Left renal pelvis (tissue), 4 donors: ENCODE results near the gene MAD2L1BP. TPM values are rescaled to one million over a fixed set of nuclear protein-coding genes. Genes with fewer than 3 reads are reported as not detected.
"Not testable (repeated sequence)": the region's sequence is repeated elsewhere in the genome, so short reads cannot be mapped to it uniquely, and the experiment has no call there.

Source experiments
- DNase-seq, 4 donors: peaks; one replicate each; pipeline ENCODE4 v3.0.0-alpha.2; 2013; ENCODE audit warnings: low read depth in 4 of 4, low spot score in 3 of 4
- polyA plus RNA-seq, 4 donors: library from polyadenylated mRNA; unstranded; fragments of 120-200 nt; gene quantifications; one replicate each; pipeline ENCODE4 v1.2.1, GENCODE V29; 2013; ENCODE audit not compliant: insufficient read length in 4 of 4

MAD2L1BP gene
- polyA plus RNA-seq, 4 donors, result 18.5 to 28.7 (median 25.2) TPM

GRCh38 chr6:43625393-43625992 lies 10.1 kb upstream of the MAD2L1BP start:
- DNase-seq, result no peak

- peak in 2 of 4 donors; percentile 40 to 46 for DNase-seq
Measured at GRCh38 chr6:43627008-43627825, 8.4 kb upstream of the MAD2L1BP start.

- DNase-seq, result peak in 3 of 4 donors; percentile 30 to 61 (median 47)
Measured at GRCh38 chr6:43628393-43629103, 7.1 kb upstream of the MAD2L1BP start.

GRCh38 chr6:43629104-43629504 lies 6.5 kb upstream of the MAD2L1BP start, which contains the start of gene GTPBP2:
Gene GTPBP2 (minus strand): TSS chr6:43629264. CDS start chr6:43629162, 102 bp downstream.
- peak; percentile 94 to 98 (median 98) for DNase-seq

GRCh38 chr6:43629505-43630300 lies 5.9 kb upstream of the MAD2L1BP start:
- DNase-seq, result peak; percentile 89 to 94 (median 93)

- DNase-seq, result no peak
Measured at GRCh38 chr6:43630980-43631619, 4.5 kb upstream of the MAD2L1BP start.

GRCh38 chr6:43633002-43633401 lies 2.6 kb upstream of the MAD2L1BP start:
- not testable (repeated sequence) for DNase-seq

- DNase-seq, result no peak
Measured at GRCh38 chr6:43634702-43635303, 837 bp upstream of the MAD2L1BP start.

GRCh38 chr6:43636308-43636659 lies 644 bp downstream of the MAD2L1BP start:
- no peak for DNase-seq

- DNase-seq, result no peak
Measured at GRCh38 chr6:43639984-43640800, 4.6 kb downstream of the MAD2L1BP start.

GRCh38 chr6:43644940-43645612 lies 9.4 kb downstream of the MAD2L1BP start, which contains the start of gene RSPH9:
Gene RSPH9 (plus strand): TSS chr6:43645036. CDS start chr6:43645099, 63 bp downstream.
- DNase-seq, result peak in 1 of 4 donors; percentile 61

GRCh38 chr6:43645613-43645964 lies 9.9 kb downstream of the MAD2L1BP start:
- no peak for DNase-seq

- DNase-seq, result no peak
Measured at GRCh38 chr6:43647613-43648012, 12.0 kb downstream of the MAD2L1BP start.

- DNase-seq, result no peak
Measured at GRCh38 chr6:43648248-43648647, 12.6 kb downstream of the MAD2L1BP start.

GRCh38 chr6:43652822-43653221 lies 17.2 kb downstream of the MAD2L1BP start:
- not testable (repeated sequence) for DNase-seq

GRCh38 chr6:43657221-43657802 lies 21.7 kb downstream of the MAD2L1BP start:
- DNase-seq, result no peak

- DNase-seq, result no peak
Measured at GRCh38 chr6:43658161-43658560, 22.5 kb downstream of the MAD2L1BP start.

- not testable (repeated sequence) for DNase-seq
Measured at GRCh38 chr6:43662948-43663347, 27.3 kb downstream of the MAD2L1BP start.
